NCI-H1417 treated with DMSO at 0.1 percent for 48 hours (cell line): ENCODE data around the gene CDK5RAP3.

ENCODE experiments used
- DNase-seq: peaks from one replicate; lab custom pipeline; 2025; lab: John Stamatoyannopoulos, UW

CDK5RAP3 gene

GRCh38 chr17:47949197-47949759 is 21.6 kb upstream of the CDK5RAP3 start:
- peak; percentile 41 for DNase-seq

DNA sequence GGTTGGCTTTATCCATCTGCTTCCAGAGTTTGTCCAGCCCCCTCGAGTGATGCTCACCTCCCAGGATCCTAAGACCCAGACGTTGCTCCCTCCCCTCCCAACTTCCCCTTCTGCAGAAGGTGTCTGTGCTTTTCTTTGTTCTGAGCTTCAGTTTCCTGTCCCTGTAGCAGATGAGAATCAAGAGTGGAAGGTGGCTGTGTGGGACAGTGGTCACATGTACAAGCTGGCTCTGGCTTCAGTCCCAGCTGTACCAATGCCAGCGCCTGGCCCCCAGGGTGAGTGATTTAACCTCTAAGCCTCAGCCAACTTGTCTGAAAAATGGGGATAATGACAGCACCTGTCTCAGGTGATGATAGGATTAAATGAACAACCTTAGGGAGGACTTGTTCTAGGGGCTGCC is 21.0 kb upstream of the CDK5RAP3 start:
- no peak for DNase-seq

DNA sequence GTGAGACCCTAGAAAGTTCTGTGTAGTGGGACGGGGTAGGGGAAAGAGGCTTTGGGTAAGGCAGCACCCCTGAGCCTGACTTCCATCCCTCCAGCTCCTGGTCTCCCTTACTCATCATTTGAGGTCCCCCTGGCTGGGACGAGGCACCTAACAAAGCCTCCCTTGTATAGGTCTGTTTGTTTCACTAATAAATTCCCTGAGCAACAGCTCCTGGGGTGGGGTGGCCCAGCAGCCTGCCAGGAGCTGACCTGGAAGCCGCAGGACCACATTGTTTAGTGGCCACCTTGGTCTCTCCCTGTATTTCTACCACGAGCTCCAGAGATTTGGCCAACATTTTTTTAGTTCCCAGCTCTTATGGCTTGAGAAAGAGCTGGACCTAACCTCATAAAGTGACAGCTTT is 20.5 kb upstream of the CDK5RAP3 start:
- DNase-seq, result no peak

- DNase-seq, result no peak
These were observed 18.5 kb upstream of the CDK5RAP3 start for GRCh38 chr17:47952171-47953021.

DNA sequence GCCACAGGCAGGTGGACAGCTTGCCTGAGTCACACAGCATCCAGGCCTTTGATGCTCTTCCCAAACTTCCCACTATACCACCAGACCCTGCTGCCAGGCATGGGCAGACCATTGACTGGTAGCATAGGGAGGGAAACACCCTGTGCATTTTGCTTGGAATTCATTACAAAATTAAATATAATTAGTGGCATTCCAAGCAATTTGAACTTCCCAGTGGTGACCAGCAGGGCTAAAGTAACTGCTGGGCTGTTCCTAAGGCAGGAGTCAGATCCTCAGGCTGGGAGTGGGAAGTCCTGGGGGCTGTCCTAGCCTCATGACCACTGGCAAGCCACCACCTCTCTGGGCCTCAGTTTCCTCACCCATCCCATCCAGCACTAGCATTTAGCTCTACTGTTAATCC is 17.0 kb upstream of the CDK5RAP3 start:
- DNase-seq, result no peak

DNA sequence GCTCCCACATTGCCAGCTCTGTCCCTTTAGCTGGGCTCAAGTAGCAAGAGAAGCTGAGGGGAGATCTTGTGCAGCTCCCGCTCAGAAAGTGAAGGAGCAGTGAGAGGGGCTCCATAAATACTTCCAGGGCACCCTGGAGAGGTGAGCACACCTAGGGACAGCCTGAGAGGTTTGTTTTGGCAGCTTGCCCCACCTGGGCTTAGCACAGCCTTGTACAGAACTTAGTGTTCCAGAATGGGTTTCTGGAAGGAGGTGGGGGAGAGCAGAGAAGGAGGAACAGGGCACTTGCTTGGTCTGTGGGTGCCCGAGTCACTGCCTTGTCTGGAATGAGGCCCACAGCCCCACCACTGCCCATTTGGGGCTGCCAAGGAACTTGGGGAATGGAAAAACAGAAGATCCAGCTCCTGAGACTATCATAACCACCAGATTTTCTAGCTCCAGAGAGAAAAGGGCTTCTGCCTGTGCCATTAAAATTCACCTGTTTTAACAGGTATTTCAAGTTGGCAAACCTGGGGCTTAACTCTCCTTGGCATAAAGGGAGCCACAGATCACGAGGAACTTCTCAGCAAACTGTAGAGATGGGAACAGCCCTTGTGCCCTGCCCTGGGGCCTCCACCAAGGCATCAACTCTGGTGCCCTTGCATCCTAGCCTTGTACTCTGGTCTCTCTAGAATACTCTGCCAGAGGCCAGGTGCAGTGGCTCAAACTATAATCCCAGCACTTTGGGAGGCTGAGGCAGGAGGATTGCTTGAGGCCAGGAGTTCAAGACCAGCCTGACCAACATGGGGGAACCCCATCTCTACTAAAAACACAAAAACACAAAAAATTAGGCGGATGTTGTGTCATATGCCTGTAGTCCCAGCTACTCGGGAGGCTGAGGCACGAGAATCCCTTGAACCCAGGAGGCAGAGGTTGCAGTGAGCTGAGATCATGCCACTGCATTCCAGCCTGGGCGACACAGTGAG is 15.1 kb upstream of the CDK5RAP3 start:
- DNase-seq, result no peak

- no peak for DNase-seq
These were observed 13.9 kb upstream of the CDK5RAP3 start for GRCh38 chr17:47956791-47957590.

- peak; percentile 55 for DNase-seq
These were observed 13.1 kb upstream of the CDK5RAP3 start, which contains the start of gene PRR15L for GRCh38 chr17:47957591-47958490. TSS of gene PRR15L (minus strand) at chr17:47957883. CDS start at chr17:47953234, 4,649 bp downstream.

GRCh38 chr17:47959825-47960655 is 10.9 kb upstream of the CDK5RAP3 start:
- peak; percentile 93 for DNase-seq

DNA sequence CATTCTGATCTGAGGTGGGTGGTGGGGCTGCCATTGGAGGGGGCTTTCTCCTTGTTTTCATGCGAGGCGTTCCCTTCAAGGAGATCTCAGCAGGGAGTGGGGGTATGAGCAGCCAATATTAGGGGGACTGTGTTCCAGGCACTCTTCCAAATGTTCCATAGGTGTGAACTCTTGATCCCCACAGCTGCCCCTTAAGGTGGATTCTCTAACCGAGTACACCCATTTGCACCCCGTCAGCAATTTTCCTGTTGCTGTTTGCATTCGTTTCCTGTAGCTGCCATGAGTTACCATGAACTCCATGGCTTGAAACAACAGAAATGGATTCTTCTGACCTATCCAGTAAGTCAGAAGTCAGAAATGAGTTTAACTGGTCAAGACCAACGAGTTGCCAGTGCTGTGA is 9.5 kb upstream of the CDK5RAP3 start:
- no peak for DNase-seq

- no peak for DNase-seq
These were observed 8.0 kb upstream of the CDK5RAP3 start for GRCh38 chr17:47962901-47963300.

GRCh38 chr17:47964856-47965255 is 6.1 kb upstream of the CDK5RAP3 start:
- no peak for DNase-seq

DNA sequence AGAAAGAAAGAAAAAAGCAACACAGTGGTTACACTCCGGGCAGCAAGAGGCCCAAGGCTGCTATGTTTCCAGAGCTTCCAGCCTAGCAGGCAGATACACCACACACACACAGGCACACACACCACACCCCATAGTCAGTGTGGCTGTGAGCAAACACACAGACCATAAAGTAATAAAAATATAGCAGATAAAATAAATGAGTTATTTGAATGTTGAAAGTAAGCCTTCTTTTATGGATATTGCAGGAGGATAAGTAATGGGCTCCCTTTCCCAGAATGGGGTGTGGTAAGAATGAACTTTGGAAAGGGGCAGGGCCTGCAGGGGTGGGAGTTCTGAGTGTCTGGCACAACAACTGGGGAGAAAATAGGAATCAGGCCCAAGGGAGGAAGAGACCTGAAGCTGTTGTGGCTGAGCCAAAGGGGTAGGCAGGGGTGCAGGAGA is 4.8 kb upstream of the CDK5RAP3 start:
- DNase-seq, result no peak

GRCh38 chr17:47967607-47968252 is 3.2 kb upstream of the CDK5RAP3 start:
- no peak for DNase-seq

GRCh38 chr17:47968836-47969235 is 2.1 kb upstream of the CDK5RAP3 start:
- DNase-seq, result no peak

DNA sequence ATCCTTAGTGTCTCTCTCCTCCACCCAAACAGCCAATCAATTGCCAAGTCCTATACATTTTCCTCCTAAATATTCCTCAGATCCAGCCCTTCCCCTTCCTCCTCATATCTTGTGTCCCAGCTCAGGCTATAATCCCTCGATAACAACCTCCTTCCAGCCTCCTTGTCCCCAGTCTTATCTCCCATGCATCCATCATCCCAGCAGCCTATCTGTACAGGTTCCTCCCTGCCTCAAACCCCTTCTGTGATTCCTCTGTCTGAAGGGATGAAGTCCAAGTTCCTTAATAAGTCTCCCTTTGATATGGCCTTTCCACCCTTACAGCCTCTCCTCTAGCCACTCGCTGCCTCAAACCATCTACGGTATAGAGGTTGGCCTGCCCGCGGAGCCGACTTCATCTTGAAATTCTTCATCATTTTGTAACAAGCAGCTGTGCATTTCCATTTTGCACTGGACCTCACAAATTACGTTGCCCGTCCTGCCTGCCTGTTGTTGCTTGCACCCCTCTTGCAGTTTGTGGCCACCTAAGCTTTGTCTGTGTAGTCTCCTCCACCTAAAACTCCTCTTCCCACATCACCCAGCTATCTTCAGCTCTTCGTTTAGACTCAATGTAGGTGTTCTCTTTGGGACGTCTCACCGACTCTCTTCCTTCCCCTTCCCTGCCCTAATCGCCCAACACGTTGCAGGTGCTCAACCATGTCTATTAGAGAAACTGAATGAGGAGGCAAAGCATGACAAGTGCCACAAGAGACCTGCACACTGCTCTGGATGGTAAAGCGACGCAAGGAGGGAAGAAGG is 786 bp upstream of the CDK5RAP3 start:
- DNase-seq, result no peak

DNA sequence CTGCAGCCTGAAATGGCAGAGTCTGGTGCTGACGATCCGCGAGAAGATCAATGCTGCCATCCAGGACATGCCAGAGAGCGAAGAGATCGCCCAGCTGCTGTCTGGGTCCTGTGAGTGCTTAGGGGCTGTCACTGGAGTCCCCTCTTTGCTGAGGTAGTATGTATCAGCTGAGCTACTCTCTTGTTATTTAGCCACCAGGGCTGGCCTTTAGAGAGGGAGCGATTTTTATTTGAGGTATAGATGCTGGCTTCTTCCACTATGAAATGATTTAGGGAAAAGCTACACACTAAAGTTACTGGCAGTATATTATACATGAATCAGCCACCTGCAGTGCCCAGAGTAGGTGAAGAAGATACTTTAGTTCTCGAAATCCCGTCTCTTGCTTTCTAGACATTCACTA is 2.6 kb downstream of the CDK5RAP3 start:
- no peak for DNase-seq

DNA sequence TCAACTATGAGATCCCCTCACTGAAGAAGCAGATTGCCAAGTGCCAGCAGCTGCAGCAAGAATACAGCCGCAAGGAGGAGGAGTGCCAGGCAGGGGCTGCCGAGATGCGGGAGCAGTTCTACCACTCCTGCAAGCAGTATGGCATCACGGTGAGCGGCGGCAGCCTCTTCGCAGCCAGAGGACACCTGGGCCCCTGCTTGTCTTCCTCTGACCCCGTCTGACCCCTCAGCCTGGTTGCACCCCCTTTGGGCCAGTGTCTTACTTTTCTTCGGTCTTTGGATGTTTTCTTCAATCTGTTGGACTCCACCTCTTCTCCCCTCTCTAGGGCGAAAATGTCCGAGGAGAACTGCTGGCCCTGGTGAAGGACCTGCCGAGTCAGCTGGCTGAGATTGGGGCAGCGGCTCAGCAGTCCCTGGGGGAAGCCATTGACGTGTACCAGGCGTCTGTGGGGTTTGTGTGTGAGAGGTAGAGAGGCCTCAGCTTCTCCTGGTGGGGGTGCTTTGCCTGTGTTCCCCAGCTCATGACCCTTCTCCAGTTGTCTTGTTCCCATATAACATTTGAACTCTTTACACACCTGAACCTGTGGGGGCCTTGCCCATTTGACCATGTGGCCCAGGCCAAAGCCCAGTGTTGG is 4.4 kb downstream of the CDK5RAP3 start:
- no peak for DNase-seq
